Measurements from ENCODE around the gene CARD14.
"Not testable (repeated sequence)": the region's sequence is repeated elsewhere in the genome, so short reads cannot be mapped to it uniquely, and the experiment has no call there.

The CARD14 gene

DNA sequence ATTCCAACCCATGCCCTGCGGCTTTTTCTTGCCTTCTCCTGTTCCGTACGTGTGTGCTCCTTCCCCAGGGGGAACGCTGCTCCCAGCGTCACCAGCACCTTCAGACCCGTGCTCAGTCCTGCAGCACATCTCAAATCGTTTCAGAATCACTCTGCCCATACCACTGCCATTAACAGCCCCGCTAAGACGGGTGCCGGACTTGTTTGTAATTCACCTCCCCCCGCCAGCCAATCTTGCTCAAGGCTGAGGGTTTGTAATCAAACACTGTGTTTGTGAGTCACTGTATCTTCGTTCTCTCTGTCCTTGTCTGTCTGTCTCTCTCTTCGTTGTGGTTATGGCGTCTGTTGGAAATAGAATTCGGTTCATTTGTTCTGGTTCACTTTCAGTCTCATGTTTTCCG lies 17.3 kb downstream of the CARD14 start:
- DNase-seq = no peak

- no peak for DNase-seq
These were observed 17.7 kb downstream of the CARD14 start for GRCh38 chr17:80187515-80187941.

DNA sequence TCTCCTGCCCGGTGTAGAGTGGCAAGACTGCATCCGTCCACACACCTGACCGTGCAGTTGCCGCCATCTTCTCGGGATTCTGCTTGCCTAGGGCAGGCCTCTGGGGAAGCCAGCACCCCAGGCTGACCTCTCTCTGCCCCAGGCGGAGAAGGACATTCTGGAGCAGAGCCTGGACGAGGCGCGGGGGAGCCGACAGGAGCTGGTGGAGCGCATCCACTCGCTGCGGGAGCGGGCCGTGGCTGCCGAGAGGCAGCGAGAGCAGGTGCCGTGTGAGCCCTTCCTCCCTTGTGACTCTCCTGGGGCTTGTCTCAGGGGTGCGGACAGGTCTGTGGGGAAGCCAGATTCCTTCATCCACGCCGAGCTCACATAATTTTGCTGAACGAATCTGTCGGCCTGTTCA lies 19.8 kb downstream of the CARD14 start:
- DNase-seq = no peak

- DNase-seq = no peak
These were observed 20.9 kb downstream of the CARD14 start for GRCh38 chr17:80190716-80191115.

DNA sequence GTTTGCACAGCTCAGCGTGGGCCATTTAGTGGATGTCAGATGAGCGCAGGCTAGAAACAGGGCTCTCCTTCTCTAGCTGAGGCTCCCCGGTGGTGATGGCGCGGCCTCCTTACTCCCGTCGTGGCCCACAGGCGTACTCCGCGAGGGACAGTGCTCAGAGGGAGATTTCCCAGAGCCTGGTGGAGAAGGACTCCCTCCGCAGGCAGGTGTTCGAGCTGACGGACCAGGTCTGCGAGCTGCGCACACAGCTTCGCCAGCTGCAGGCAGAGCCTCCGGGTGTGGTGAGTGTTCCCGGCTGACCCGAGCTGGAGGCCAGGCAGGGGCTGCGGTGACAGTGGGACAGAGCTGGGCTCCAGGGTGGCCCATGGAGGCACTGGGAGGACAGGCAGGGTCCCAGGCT lies 21.4 kb downstream of the CARD14 start:
- no peak for DNase-seq

DNA sequence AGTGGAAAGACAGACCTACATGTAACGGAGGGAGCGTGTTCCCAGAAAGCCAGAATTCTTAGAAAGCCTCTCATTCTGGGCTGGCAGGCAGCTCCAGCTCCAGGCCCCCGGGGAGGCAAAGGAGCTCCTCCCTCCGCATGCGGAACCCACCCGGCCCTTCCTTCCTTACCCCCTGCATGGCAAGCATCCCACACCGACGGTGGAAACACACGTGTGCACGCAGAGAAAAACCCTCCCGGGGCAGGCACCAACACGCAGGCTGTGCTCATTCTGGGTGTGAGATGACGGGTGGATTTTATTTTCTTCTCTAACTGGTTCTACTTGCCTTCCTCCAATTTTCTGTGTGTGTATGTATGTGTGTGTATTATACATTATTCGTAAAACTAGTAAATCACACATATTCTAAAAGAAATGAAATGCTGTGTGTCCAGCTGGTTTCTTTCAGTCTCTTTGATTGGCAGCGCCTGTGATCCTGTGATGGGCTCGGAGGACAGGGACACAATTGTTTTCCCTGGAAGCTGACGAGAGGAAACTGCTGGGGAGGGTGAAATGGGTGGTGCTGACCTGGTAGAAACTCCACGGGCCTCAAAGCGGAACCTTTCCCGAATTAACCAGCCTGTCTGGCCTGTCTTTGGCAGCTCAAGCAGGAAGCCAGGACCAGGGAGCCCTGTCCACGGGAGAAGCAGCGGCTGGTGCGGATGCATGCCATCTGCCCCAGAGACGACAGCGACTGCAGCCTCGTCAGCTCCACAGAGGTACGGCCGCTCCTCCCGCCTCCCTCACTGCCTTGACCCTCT lies 22.2 kb downstream of the CARD14 start:
- DNase-seq = no peak

GRCh38 chr17:80195141-80195540 lies 25.3 kb downstream of the CARD14 start:
- DNase-seq = no peak

DNA sequence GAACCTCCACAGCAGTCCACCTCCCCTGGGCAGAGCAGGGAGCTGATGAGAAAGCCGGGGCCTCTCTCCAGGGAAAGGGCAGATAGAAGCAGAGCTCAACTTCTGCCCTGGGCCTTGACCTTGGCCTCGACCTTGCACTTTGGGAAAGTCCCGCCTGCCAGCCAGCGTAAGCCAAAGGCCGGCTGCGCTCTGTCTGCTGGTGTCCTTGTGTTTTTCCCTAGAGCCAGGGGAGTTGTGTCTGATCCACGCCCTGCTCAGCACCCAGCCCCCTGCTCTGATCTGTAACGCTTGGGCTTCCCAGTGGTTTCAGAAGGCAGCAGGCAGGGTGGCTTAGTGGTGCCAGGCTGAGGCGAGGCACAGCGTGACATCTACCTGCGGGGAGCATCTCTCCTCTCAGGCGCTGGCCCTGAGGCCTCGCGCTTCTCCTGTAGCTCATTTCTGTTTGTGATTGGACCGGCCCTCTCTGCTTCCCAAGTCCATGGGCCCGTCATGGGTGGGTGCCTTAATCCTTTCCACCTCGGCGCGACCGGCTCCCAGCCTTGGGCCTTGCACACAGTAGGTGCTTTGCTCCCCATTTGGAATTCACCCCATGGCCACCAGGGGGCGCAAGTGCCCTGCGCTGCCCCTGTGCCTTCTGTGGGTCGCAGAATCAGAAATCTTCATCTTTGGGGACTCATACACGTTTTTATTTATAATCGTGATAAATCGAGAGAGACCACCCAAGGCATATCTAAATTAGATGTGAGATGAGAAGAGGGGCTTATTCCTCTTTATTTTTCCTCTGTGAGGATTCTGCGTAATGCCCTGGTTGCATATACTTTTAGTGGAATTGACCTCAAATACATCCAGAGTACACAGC lies 26.1 kb downstream of the CARD14 start:
- no peak for DNase-seq

DNA sequence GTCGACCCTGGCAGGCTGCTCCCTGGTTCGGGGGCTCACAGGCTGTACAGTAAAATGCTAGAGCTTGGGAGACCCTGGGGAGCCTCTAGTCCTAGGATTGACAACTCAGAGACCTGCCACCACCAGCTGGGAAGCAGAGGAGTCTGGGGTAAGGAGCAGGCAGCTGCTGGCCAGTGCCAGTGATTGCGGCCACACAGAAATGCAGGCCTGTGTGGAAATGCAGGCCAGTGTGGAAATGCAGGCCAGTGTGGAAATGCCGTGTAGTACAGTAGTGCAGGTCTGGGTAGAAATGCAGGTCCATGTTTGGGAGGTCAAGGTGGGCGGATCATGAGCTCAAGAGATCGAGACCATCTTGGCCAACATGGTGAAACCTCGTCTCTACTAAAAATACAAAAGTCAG lies 26.8 kb downstream of the CARD14 start:
- DNase-seq = no peak

GRCh38 chr17:80198144-80198661 lies 28.4 kb downstream of the CARD14 start:
- peak; percentile 34 for DNase-seq

DNA sequence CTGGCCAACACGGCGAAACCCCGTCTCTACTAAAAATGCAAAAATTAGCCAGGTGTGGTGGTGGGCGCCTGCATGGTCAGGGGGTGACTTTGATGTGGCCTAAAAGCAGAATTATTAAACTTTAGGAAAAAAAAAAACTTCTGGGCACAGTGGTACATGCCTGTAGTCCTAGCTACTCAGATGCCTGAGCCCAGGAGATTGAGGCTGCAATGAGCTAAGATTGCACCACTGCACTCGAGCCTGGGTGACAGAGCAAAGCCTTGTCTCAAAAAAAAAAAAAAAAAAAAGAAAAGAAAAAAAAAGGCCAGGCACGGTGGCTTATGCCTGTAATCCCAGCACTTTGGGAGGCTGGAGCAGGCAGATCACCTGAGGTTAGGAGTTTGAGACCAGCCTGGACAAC lies 29.5 kb downstream of the CARD14 start:
- not testable (repeated sequence) for DNase-seq

DNA sequence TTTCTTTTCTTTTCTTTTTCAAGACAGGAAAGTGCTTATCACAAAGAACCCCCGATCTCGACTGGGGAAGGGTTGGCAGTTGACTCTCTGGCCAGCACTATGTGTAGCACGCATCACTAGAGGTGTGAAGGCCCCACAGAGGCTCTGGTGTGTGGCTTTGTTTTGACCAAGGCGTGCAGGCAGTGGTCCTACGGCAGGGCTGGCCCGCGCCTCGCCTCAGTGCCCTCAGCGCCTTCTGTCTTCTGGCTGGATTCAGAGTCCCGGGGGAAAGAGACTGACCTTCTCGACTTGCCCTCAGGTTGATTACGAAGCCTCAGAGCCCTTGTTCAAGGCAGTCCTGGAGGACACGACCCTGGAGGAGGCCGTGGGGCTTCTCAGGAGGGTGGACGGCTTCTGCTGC lies 31.6 kb downstream of the CARD14 start:
- no peak for DNase-seq

DNA sequence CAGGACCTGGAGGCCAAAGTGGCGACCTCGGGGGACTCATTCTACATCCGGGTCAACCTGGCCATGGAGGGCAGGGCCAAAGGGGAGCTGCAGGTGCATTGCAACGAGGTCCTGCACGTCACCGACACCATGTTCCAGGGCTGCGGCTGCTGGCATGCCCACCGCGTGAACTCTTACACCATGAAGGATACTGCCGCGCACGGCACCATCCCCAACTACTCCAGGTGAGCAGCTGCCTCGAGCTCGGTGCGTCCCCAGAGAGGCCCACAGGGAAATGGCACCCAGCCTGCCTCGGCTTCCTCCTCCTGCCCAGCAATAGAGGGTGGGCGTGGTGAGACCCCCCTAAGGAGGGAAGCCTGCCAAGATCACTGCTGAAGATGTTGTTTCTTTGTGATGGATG lies 32.4 kb downstream of the CARD14 start:
- no peak for DNase-seq

GRCh38 chr17:80203471-80203963 lies 33.7 kb downstream of the CARD14 start:
- no peak for DNase-seq

DNA sequence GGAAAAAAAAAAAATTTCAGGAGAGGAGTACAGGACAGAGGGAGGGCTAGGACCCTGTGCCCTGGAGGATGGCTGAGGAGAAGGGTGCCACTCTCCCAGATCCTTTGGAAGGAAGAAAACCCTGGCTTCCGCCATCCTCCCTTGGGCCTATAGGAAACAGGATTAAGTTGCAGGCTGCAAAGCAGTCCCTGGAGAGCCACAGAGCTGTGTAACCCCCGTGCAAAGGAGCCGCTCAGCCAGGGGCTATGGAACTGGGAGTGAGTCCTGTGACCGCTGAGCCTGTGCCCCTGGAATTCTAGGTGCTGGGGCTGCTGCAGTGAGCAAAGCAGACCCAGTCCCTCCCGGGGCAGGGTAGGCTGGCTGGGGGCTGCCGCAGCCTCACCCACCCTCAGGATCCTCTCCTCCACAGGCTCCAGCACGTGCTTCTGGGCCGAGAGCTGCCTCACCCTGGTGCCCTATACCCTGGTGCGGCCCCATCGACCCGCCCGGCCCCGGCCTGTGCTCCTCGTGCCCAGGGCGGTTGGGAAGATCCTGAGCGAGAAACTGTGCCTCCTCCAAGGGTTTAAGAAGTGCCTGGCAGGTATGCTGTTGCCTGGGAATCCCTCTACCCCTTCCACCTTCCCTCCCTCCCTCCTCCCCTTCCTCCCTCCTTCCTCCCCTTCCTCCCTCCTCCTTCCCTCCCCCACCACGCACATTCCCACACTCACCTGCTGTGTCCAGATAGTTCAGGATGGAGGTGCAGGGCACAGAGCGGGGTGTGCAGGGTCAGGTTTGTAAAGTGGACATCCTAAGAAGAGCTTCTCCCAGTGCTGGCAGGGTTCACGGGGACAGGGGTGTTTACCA lies 35.0 kb downstream of the CARD14 start:
- DNase-seq = no peak

DNA sequence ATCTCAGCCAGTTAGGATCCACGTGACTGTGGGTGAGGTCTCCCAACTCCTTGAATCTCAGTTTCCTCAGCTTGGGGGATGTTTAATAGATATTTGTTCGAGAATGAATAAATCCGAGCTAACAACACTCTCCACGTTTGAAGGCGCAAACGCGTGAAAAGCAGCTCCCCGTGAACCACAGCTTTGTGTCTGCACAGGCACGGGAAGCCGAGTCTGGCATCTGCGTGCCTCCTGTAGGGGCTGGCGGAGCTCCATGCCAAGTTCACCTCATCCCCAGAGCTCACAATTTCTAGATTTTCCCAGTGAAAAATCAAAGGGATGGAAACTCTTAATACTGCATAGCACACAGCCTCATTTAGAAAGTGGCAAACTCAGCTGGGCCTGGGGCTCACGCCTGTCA lies 36.0 kb downstream of the CARD14 start:
- no peak for DNase-seq

- DNase-seq = no peak
These were observed 38.2 kb downstream of the CARD14 start for GRCh38 chr17:80208050-80208449.

DNA sequence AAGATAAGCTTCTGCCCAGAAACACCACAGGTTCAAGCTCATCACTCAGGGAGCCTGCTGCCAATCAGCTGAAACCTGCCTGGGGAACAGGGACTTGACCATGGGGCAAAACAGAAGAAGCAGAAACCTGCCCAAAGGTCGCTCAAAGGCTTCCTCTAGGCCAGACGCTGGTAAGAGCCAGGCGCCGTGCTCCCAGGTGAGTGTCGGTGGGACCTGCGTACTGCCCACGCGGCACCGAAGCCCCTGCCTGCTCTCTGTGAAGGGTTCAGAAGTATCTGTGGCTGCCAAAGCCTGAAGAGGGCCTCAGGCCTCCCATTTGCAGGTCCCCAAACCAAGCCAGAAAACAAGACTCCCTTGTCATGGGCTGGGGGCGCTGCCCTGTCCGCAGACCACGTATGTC lies 39.9 kb downstream of the CARD14 start:
- no peak for DNase-seq

DNA sequence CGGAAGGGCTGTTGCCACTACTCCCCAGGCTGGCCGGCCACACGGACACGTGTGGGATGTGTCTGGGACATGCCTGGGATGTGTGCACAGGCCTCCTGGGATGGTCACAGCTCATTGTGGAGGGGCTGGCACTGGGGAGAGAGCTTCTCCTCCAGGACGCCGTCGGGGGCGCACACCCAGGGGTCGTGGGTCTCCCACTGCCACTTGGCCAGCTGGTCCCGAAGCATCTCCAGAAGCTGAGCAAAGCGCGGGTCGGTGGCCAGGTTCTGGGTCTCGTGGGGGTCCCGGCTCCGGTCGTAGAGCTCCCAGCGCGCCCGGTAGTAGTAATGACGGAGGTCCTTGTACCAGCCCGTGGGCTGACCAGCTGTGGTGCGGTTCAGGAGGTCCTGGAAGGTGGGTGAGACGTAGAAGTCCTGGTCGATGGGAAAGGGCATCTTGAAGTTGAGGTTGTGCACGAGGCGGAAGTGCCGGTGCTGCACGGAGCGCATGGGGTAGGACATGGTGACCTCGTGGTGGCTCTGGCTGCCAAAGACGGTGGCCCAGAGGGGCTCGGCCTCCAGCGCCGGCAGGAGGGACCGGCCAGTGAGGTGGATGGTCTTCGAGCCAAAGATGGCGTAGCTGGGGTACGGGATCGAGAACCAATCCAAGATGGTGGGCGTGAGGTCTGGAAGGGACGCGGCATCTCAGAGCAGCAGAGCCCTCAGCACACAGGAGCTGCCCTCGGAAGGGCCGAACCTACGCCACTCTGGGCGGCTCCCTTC lies 40.7 kb downstream of the CARD14 start:
- DNase-seq = no peak

DNA sequence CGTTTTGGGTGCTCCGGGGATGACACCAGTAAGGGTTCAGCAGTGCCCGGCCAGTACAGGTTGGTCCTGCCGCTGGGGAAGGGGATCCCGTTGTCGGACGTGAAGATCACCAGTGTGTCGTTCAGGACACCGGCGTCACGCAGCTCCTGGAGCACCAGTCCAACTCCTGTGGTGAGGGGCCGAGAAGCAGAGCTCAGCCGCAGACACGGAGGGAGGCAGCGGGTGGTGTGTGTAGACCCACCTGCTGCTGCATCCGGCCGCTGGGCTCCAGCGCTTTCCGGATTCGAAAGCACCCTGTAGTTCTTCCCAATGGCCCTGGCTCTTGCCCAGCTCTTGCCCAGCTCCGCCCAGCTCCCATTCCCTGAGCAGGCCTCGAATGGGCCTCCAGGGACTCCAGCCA lies 42.3 kb downstream of the CARD14 start:
- DNase-seq = no peak

DNA sequence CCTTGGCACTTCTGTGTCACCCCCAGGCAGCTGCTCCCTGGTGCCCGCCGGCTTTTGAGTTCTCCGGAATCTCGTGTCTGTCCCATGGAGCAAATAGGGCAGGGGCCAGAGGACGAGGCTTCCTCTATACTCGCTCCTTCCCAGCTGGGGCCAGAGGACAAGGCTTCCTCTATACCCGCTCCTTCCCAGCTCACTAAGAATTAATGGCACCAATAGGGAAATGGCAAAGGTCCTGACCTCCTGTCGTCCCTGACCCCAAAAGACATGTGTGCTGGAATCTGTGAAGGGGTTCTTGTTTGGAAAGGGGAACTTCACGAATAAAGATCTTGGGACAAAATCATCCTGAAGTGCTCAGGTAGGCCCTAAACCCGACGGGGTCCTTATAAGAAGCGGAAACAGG lies 42.7 kb downstream of the CARD14 start:
- no peak for DNase-seq
